Testis (tissue), 3 donors: ENCODE data around the gene B4GALNT4. TPM values are rescaled to one million over a fixed set of nuclear protein-coding genes. Genes with fewer than 3 reads are reported as not detected.

Source experiments
- DNase-seq: peaks from one replicate; pipeline ENCODE4 v3.0.0-alpha.2; 2019
- H3K27ac ChIP-seq, 2 donors: fragments of 200-600 bp; sonication (generic); one replicate each; pipeline ENCODE4 v1.5.1; 2019
- H3K27me3 ChIP-seq: fragments of 200-600 bp; sonication (generic); one replicate; pipeline ENCODE4 v1.5.1; 2019
- H3K36me3 ChIP-seq: fragments of 200-600 bp; sonication (generic); one replicate; pipeline ENCODE4 v1.5.1; 2017; ENCODE audit warnings: low read depth; ENCODE audit errors: missing control alignments
- H3K4me1 ChIP-seq: fragments of 200-600 bp; sonication (generic); one replicate; pipeline ENCODE4 v1.5.1; 2019
- H3K4me3 ChIP-seq, 2 donors: fragments of 200-600 bp; sonication (generic); one replicate each; pipeline ENCODE4 v1.5.1; 2017 to 2019
- H3K9me3 ChIP-seq: fragments of 200-600 bp; sonication (generic); one replicate; pipeline ENCODE4 v1.5.1; 2017
- POLR2A ChIP-seq: fragments of 450-650 bp; IDR thresholded peaks from one replicate; pipeline ENCODE4 v1.6.1; 2017; ENCODE audit warnings: antibody characterized with exemption, mild to moderate bottlenecking, moderate library complexity
- WGBS, 2 donors: methylation state at CpG; one replicate each; pipeline ENCODE4 v1.1.5; 2018; 5-methylcytosine and 5-hydroxymethylcytosine counted together
- intact Hi-C: fragments of 100-400 bp; cut with DNase I; formaldehyde crosslinking; loops from one replicate; pipeline ENCODE4 v1.15.1; 2023; ENCODE audit warnings: low total_unique reads
- polyA plus RNA-seq: library from polyadenylated mRNA; stranded (reverse); fragments of 350-450 nt; fragmentation: Illumina TruSeq; extraction: RNeasy Lipid Tissue Mini Kit (QIAGEN cat#74804); gene quantifications from one replicate; pipeline ENCODE4 v1.2.3, GENCODE V29; 2014; ENCODE audit warnings: low read depth, low replicate concordance; ENCODE audit not compliant: insufficient read depth
- total RNA-seq, 2 donors: library from RNA; depleted of rRNA; stranded (reverse); fragments of >200 nt; gene quantifications; one replicate each; pipeline ENCODE4 v1.2.3, GENCODE V29; 2016
- TF ChIP-seq, protein P1 (sequence below), 3 experiments: fragments of 450-650 bp in 2 of 3; fragments of 200-600 bp in 1 of 3; sonication (generic) in 1 of 3; IDR thresholded peaks; one replicate each; pipeline ENCODE4 v1.5.1; 2016 to 2019; ENCODE audit warnings: antibody characterized with exemption in 3 of 3, mild to moderate bottlenecking in 2 of 3, moderate library complexity in 1 of 3

The B4GALNT4 gene
- total and polyA plus RNA-seq, 3 donors from 2014 or later = 4.3 to 10.1 (median 7.2) TPM

GRCh38 chr11:372809-373715, 3.8 kb downstream of the B4GALNT4 start:
- H3K4me1 ChIP-seq = peaks cover 8% of the 10 kb centered on the region
- DNase-seq = no peak
- H3K27ac ChIP-seq = no peak overlapping the region
- no peak for TF ChIP-seq POLR2A
- TF ChIP-seq, protein P1, sequence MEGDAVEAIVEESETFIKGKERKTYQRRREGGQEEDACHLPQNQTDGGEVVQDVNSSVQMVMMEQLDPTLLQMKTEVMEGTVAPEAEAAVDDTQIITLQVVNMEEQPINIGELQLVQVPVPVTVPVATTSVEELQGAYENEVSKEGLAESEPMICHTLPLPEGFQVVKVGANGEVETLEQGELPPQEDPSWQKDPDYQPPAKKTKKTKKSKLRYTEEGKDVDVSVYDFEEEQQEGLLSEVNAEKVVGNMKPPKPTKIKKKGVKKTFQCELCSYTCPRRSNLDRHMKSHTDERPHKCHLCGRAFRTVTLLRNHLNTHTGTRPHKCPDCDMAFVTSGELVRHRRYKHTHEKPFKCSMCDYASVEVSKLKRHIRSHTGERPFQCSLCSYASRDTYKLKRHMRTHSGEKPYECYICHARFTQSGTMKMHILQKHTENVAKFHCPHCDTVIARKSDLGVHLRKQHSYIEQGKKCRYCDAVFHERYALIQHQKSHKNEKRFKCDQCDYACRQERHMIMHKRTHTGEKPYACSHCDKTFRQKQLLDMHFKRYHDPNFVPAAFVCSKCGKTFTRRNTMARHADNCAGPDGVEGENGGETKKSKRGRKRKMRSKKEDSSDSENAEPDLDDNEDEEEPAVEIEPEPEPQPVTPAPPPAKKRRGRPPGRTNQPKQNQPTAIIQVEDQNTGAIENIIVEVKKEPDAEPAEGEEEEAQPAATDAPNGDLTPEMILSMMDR (IDR thresholded peaks at IDR 0.05) = no peak
- H3K4me3 ChIP-seq = no peak overlapping the region
- no peaks in the 10 kb centered on the region for H3K9me3 ChIP-seq
- no peaks in the 10 kb centered on the region for H3K27me3 ChIP-seq
- no peaks in the 10 kb centered on the region for H3K36me3 ChIP-seq
- WGBS, 2 donors = 86 to 91% methylated on average over 10 to 41 of the region's 41 CpGs
- intact Hi-C loops = no loop called here

DNA sequence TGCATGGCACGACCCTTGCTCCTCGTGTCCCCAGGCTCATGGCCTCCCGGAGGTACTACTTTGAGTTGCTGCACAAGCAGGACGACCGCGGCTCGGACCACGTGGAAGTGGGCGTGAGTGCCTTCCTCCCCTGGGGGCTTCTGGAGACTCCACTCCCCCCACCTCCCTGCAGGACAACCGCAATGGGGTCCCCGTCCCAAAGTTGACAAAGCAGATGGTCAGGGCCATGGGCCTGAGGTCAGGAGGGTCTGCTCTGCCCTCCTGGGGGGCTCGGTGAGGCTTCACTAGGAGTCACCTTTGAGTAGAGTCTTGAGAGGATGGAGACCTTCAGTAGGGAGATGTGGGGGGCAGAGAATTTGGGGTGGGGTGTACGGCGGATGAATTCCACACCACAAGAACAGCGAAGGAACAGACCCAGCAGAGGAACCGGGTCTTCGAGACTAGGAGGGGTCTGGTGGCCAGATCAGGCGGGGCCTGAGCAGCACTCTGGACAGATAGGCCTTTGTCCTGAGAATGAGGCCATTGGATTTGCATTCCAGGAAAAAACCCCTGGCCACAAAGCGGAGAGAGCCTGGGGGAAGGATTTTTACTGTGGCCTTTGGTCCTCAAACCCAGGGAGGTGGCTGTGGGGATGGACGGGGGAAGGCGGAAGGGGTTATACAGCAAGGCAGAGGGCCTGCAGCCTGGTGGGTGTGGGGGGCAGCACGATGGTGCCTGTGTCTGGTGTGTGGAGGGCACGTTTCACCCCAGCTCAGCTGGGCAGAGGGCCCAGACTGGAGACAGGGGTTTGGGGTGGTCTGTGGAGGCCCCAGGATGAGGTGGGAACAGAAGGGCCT, 4.6 kb downstream of the B4GALNT4 start:
- Histone ChIP-seq H3K9me3 (no peaks in the 10 kb centered on the region), H3K36me3 (no peaks in the 10 kb centered on the region), H3K4me3 (no peak overlapping the region), H3K27ac (no peak overlapping the region), H3K27me3 (no peaks in the 10 kb centered on the region), H3K4me1 (no peaks in the 10 kb centered on the region)
- no peak for DNase-seq
- WGBS, 2 donors = 92 to 95% methylated on average over 12 to 23 of the region's 23 CpGs
- intact Hi-C loops = no loop called here
- TF ChIP-seq, protein P1 (IDR thresholded peaks at IDR 0.05) = no peak
- no peak for TF ChIP-seq POLR2A

- WGBS, 2 donors = 73 to 76% methylated on average over 18 to 37 of the region's 41 CpGs
- Histone ChIP-seq H3K36me3 (no peaks in the 10 kb centered on the region), H3K4me3 (no peak overlapping the region), H3K27ac (no peak overlapping the region), H3K27me3 (no peaks in the 10 kb centered on the region), H3K9me3 (no peaks in the 10 kb centered on the region), H3K4me1 (no peaks in the 10 kb centered on the region)
- TF ChIP-seq POLR2A = no peak
- TF ChIP-seq, protein P1 (IDR thresholded peaks at IDR 0.05) = no peak
- intact Hi-C loops = no loop called here
- DNase-seq = no peak
Measured at GRCh38 chr11:375065-376025, 6.0 kb downstream of the B4GALNT4 start.

DNA sequence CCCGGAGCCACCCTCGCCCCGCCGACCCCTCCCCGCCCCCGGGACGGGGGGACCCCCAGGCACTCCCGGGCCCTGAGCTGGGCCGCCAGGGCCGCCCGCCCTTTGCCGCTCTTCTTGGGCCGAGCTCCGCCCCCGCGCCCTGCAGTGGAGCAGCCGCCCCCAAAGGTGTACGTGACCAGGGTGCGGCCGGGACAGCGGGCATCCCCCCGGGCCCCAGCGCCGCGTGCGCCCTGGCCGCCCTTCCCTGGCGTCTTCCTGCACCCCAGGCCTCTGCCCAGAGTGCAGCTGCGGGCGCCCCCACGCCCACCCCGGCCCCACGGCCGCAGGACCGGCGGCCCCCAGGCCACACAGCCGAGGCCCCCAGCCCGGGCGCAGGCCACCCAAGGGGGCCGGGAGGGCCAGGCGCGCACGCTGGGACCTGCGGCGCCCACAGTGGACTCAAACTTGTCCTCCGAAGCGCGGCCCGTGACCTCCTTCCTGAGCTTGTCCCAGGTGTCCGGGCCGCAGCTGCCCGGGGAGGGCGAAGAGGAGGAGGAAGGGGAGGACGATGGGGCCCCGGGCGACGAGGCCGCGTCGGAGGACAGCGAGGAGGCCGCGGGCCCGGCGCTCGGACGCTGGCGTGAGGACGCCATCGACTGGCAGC, 7.4 kb downstream of the B4GALNT4 start:
- no peaks in the 10 kb centered on the region for H3K36me3 ChIP-seq
- no peaks in the 10 kb centered on the region for H3K4me1 ChIP-seq
- no peak overlapping the region for H3K27ac ChIP-seq
- H3K9me3 ChIP-seq = no peaks in the 10 kb centered on the region
- H3K4me3 ChIP-seq = no peak overlapping the region
- 50 to 88% methylated on average over 8 to 59 of the region's 70 CpGs for WGBS, 2 donors
- intact Hi-C loops = no loop called here
- no peak for DNase-seq
- no peaks in the 10 kb centered on the region for H3K27me3 ChIP-seq
- TF ChIP-seq, protein P1 (IDR thresholded peaks at IDR 0.05) = no peak
- TF ChIP-seq POLR2A = no peak
